GM18867 (cell line): ENCODE results near the gene LRRC10.

Source experiments
- ATAC-seq: cut with Tn5 transposase; IDR thresholded peaks from one replicate; pipeline ENCODE4 v1.9.1; 2021; ENCODE audit warnings: mild to moderate bottlenecking, moderate library complexity; ENCODE audit not compliant: unreplicated experiment

LRRC10 gene

DNA sequence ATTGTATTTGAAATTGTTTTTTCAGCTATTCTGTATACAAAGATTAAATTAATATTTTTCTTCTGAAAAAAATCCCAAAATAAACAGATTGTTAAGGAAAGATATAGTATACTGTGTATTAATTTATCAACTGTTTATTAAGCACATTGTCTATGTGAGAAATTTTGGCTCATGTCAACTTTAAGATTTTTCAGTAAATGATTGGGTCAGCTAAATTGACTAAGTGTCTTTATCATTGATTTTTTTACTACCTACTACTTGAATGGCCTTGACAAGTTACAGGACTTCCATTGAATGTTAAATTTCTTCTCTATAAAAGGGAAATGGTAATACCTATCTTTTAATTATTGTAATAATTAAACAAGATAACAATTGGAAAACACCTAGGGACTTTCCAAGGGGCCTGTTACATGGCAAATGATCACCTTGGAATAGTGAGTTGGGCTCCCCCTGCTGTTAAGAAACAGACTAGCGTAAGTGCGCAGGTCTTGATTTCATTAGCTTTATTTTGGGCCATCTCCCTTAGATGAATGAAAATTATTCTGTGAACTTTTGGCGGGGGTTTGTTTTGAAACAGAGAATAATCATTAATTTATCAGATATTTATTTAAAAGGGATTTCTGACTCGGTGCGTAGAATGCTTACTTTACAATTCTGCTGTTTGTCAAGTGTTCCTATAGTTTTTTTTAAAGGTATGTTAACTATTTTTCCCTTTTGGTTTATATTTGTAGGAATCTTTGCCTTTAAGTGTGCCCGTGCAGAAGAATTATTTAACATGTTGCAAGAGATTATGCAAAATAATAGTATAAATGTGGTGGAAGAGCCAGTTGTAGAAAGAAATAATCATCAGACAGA lies 39.9 kb downstream of the LRRC10 start:
- no peak for ATAC-seq

GRCh38 chr12:69570000-69570516 lies 40.6 kb downstream of the LRRC10 start:
- no peak for ATAC-seq

GRCh38 chr12:69569236-69569635 lies 41.5 kb downstream of the LRRC10 start:
- ATAC-seq, result no peak

- ATAC-seq, result no peak
Observed at GRCh38 chr12:69566603-69567002, 44.1 kb downstream of the LRRC10 start.

GRCh38 chr12:69563166-69563762 lies 47.4 kb downstream of the LRRC10 start:
- ATAC-seq, result no peak
